GM19438 (cell line): ENCODE data around the gene MBTD1.
"Not testable (repeated sequence)": the region's sequence is repeated elsewhere in the genome, so short reads cannot be mapped to it uniquely, and the experiment has no call there.

Experiments
- ATAC-seq: cut with Tn5 transposase; IDR thresholded peaks from one replicate; pipeline ENCODE4 v1.9.1; 2021; ENCODE audit warnings: low read depth; ENCODE audit not compliant: unreplicated experiment

MBTD1 gene

GRCh38 chr17:51256101-51256500 lies 3.7 kb downstream of the MBTD1 start:
- no peak for ATAC-seq

- ATAC-seq, result no peak
Observed at GRCh38 chr17:51255673-51256072, 4.2 kb downstream of the MBTD1 start.

- no peak for ATAC-seq
Observed at GRCh38 chr17:51251010-51251409, 8.8 kb downstream of the MBTD1 start.

GRCh38 chr17:51250314-51250840 lies 9.5 kb downstream of the MBTD1 start:
- ATAC-seq, result no peak

- ATAC-seq, result no peak
Observed at GRCh38 chr17:51245535-51245934, 14.3 kb downstream of the MBTD1 start.

- ATAC-seq, result no peak
Observed at GRCh38 chr17:51244041-51244440, 15.8 kb downstream of the MBTD1 start.

GRCh38 chr17:51240275-51240674 lies 19.6 kb downstream of the MBTD1 start:
- no peak for ATAC-seq

- peak; percentile 73 for ATAC-seq
Observed at GRCh38 chr17:51238255-51238887, 21.5 kb downstream of the MBTD1 start.

- ATAC-seq, result no peak
Observed at GRCh38 chr17:51234162-51234561, 25.7 kb downstream of the MBTD1 start.

- ATAC-seq, result no peak
Observed at GRCh38 chr17:51231999-51232398, 27.9 kb downstream of the MBTD1 start.

GRCh38 chr17:51230306-51230705 lies 29.5 kb downstream of the MBTD1 start:
- ATAC-seq, result no peak

GRCh38 chr17:51229889-51230288 lies 30.0 kb downstream of the MBTD1 start:
- ATAC-seq, result no peak

GRCh38 chr17:51228161-51228560 lies 31.7 kb downstream of the MBTD1 start:
- ATAC-seq, result no peak

- ATAC-seq, result not testable (repeated sequence)
Observed at GRCh38 chr17:51225523-51225922, 34.3 kb downstream of the MBTD1 start.

GRCh38 chr17:51224402-51225262 lies 35.2 kb downstream of the MBTD1 start:
- ATAC-seq, result no peak

- ATAC-seq, result no peak
Observed at GRCh38 chr17:51221322-51221721, 38.5 kb downstream of the MBTD1 start.

- no peak for ATAC-seq
Observed at GRCh38 chr17:51217946-51218345, 41.9 kb downstream of the MBTD1 start.

GRCh38 chr17:51214920-51215319 lies 44.9 kb downstream of the MBTD1 start:
- ATAC-seq, result no peak

- no peak for ATAC-seq
Observed at GRCh38 chr17:51203838-51204237, 56.0 kb downstream of the MBTD1 start.

- no peak for ATAC-seq
Observed at GRCh38 chr17:51200846-51201245, 59.0 kb downstream of the MBTD1 start.

GRCh38 chr17:51200295-51200694 lies 59.6 kb downstream of the MBTD1 start:
- no peak for ATAC-seq

- ATAC-seq, result no peak
Observed at GRCh38 chr17:51197754-51198153, 62.1 kb downstream of the MBTD1 start.
